Heart left ventricle (tissue), 13 donors: ENCODE measurements around the gene SHANK3.

Experiments
- CTCF ChIP-seq, 12 donors: fragments of 200-600 bp; sonication (generic) in 4 of 12; IDR thresholded peaks; one replicate each; pipeline versions ENCODE4 v1.5.0 to v1.8.0; 2018 to 2022; ENCODE audit warnings: antibody characterized with exemption in 12 of 12, mild to moderate bottlenecking in 5 of 12
- POLR2A ChIP-seq, 2 donors: fragments of 450-650 bp; IDR thresholded peaks; one replicate each; pipeline ENCODE4 v1.6.1; 2017; ENCODE audit warnings: antibody characterized with exemption in 2 of 2, mild to moderate bottlenecking in 2 of 2, moderate library complexity in 2 of 2
- donor health status: ischemic (EF 13 %, LVEDD 7.1; RV severe dilation, severe dysfunction).
- donor health status: DM: no; HTN: yes; CAD: no.
- donor health status: DM: no; HTN: no; CAD: no.
- donor health status: ischemic (EF 25% LVEDD 6.9; RV normal size, moderate dysfunction).
- donor health status: ischemic (EF 25% LVEDD 5.7; RV mildly dilated, moderate dysfunction).
- donor health status: ischemic (EF 35%, LVEDD 5.7; RV mildly dilated, moderate dysfunction).
- donor health status: nonischemic (EF 11% LVEDD 7.7; RV severe dilation, severe dysfunction).
- donor health status: DM: yes; HTN: yes; CAD: no.
- donor health status: PGD.
- donor health status: ischemic (EF 29% LVEDD 5.4; RV normal size, mild dysfunction).
- donor health status: nonischemic (EF 23%, LVEDD 6.1; RV moderate dilation, normal function).

- TF ChIP-seq CTCF (IDR thresholded peaks at IDR 0.05) (no peak), POLR2A (IDR thresholded peaks at IDR 0.05) (no peak)
These were observed 44.0 kb upstream of the SHANK3 start for GRCh38 chr22:50628543-50629134.
